ENCODE data around the gene MRI1.

DNA sequence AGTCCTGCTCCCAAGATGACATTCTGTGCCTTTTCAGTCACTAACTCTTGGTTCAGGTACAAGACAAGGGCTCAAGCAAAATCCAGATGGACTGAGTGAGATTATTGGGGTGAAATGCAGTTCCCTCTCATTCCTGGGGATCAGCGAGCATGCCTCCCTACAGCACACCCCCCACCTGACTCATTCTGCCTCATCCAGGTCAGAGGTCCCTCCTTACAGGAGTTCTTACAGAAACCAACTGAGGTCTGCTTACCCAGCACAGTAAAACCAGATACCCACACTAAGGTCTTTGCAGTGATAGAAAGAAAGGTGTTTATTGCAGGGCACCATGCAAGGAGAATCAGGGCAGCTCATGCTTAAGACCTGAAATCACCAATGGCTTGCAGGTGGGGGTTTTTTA is 21.6 kb upstream of the MRI1 start:
- no peak for TF ChIP-seq SP1 (CRISPR knock-in tag; conservative IDR thresholded peaks at IDR 0.05)
- no peak for TF ChIP-seq CTCF (IDR thresholded peaks at IDR 0.05)
- no peak for TF ChIP-seq ATF6 (CRISPR knock-in tag; IDR thresholded peaks at IDR 0.05)
- TF ChIP-seq KAT7 (CRISPR knock-in tag; IDR thresholded peaks at IDR 0.05; ENCODE audit: borderline replicate concordance), result no peak
- no peak for TF ChIP-seq TEAD4 (CRISPR knock-in tag; IDR thresholded peaks at IDR 0.05)
- TF ChIP-seq MLX (CRISPR knock-in tag; IDR thresholded peaks at IDR 0.05), result no peak
